ENCODE measurements around the gene DNAJC1.
"Not testable (repeated sequence)": the region's sequence is repeated elsewhere in the genome, so short reads cannot be mapped to it uniquely, and the experiment has no call there.

Gene DNAJC1

GRCh38 chr10:22003177-22003963 lies at the start of gene DNAJC1:
DNAJC1 (minus strand) TSS chr10:22003730; CDS start chr10:22003434, 296 bp downstream.
- peak; percentile 97 for DNase-seq

GRCh38 chr10:22053048-22053447 lies 49.5 kb upstream of the DNAJC1 start:
- DNase-seq = no peak

- no peak for DNase-seq
These were observed 46.1 kb upstream of the DNAJC1 start for GRCh38 chr10:22049635-22050034.

GRCh38 chr10:22047812-22048211 lies 44.3 kb upstream of the DNAJC1 start:
- no peak for DNase-seq

GRCh38 chr10:22043327-22043633 lies 39.8 kb upstream of the DNAJC1 start:
- no peak for DNase-seq

- DNase-seq = peak; percentile 43
These were observed 39.2 kb upstream of the DNAJC1 start for GRCh38 chr10:22042557-22043326.

- no peak for DNase-seq
These were observed 30.8 kb upstream of the DNAJC1 start for GRCh38 chr10:22034333-22034732.

- not testable (repeated sequence) for DNase-seq
These were observed 28.7 kb upstream of the DNAJC1 start for GRCh38 chr10:22032268-22032667.

- no peak for DNase-seq
These were observed 26.9 kb upstream of the DNAJC1 start for GRCh38 chr10:22030421-22030820.

GRCh38 chr10:22029445-22030236 lies 26.1 kb upstream of the DNAJC1 start:
- DNase-seq = no peak

GRCh38 chr10:22027364-22028238 lies 24.1 kb upstream of the DNAJC1 start:
- DNase-seq = no peak

GRCh38 chr10:22026287-22026686 lies 22.8 kb upstream of the DNAJC1 start:
- DNase-seq = no peak

GRCh38 chr10:22023508-22023907 lies 20.0 kb upstream of the DNAJC1 start:
- DNase-seq = no peak

GRCh38 chr10:22022257-22023032 lies 18.9 kb upstream of the DNAJC1 start:
- DNase-seq = peak; percentile 32

GRCh38 chr10:22021144-22021543 lies 17.6 kb upstream of the DNAJC1 start:
- not testable (repeated sequence) for DNase-seq

- peak; percentile 20 for DNase-seq
These were observed 13.9 kb upstream of the DNAJC1 start for GRCh38 chr10:22017283-22018020.

- DNase-seq = no peak
These were observed 12.6 kb upstream of the DNAJC1 start for GRCh38 chr10:22016046-22016705.

- DNase-seq = peak; percentile 20
These were observed 7.5 kb upstream of the DNAJC1 start for GRCh38 chr10:22010973-22011408.

- DNase-seq = no peak
These were observed 7.0 kb upstream of the DNAJC1 start for GRCh38 chr10:22010539-22010938.

- DNase-seq = no peak
These were observed 2.9 kb upstream of the DNAJC1 start for GRCh38 chr10:22006379-22006884.

Measured in NCI-H69 (cell line).